ENCODE results near the gene SPTLC2.
"Not testable (repeated sequence)": the region's sequence is repeated elsewhere in the genome, so short reads cannot be mapped to it uniquely, and the experiment has no call there.

Gene SPTLC2

GRCh38 chr14:77557391-77557790 lies 59.0 kb downstream of the SPTLC2 start:
- Histone ChIP-seq H3K4me3 (ENCODE audit: low read length) (no peak overlapping the region), H3K9ac (ENCODE audit: low read length) (no peak overlapping the region), H3K9me3 (ENCODE audit: control insufficient read depth, low read length) (no peaks in the 10 kb centered on the region), H3K27me3 (ENCODE audit: control insufficient read depth, insufficient read depth, low read length) (no peaks in the 10 kb centered on the region), H3K4me1 (ENCODE audit: control insufficient read depth, insufficient read depth, low read length) (no peaks in the 10 kb centered on the region), H3K36me3 (ENCODE audit: control insufficient read depth, insufficient read depth, low read length) (peaks cover 11% of the 10 kb centered on the region)

- no peak overlapping the region for H3K4me3 ChIP-seq (ENCODE audit: low read length)
These were observed 59.5 kb downstream of the SPTLC2 start for GRCh38 chr14:77556946-77557345.

GRCh38 chr14:77554816-77555599 lies 61.4 kb downstream of the SPTLC2 start:
- Histone ChIP-seq H3K4me3 (ENCODE audit: low read length) (no peak overlapping the region), H3K9ac (ENCODE audit: low read length) (no peak overlapping the region), H3K4me1 (ENCODE audit: control insufficient read depth, insufficient read depth, low read length) (no peaks in the 10 kb centered on the region), H3K9me3 (ENCODE audit: control insufficient read depth, low read length) (no peaks in the 10 kb centered on the region), H3K27me3 (ENCODE audit: control insufficient read depth, insufficient read depth, low read length) (no peaks in the 10 kb centered on the region), H3K36me3 (ENCODE audit: control insufficient read depth, insufficient read depth, low read length) (peaks cover 11% of the 10 kb centered on the region)

More at GRCh38 chr14:77556946-77557345, 59.5 kb downstream of the SPTLC2 start:
- Histone ChIP-seq H3K27me3 (ENCODE audit: control insufficient read depth, insufficient read depth, low read length) (no peaks in the 10 kb centered on the region), H3K4me1 (ENCODE audit: control insufficient read depth, insufficient read depth, low read length) (no peaks in the 10 kb centered on the region), H3K9me3 (ENCODE audit: control insufficient read depth, low read length) (no peaks in the 10 kb centered on the region), H3K36me3 (ENCODE audit: control insufficient read depth, insufficient read depth, low read length) (peaks cover 11% of the 10 kb centered on the region), H3K9ac (ENCODE audit: low read length) (no peak overlapping the region)

GRCh38 chr14:77554207-77554606 lies 62.2 kb downstream of the SPTLC2 start:
- Histone ChIP-seq H3K36me3 (ENCODE audit: control insufficient read depth, insufficient read depth, low read length) (peaks cover 11% of the 10 kb centered on the region), H3K27me3 (ENCODE audit: control insufficient read depth, insufficient read depth, low read length) (no peaks in the 10 kb centered on the region), H3K9ac (ENCODE audit: low read length) (no peak overlapping the region), H3K4me1 (ENCODE audit: control insufficient read depth, insufficient read depth, low read length) (no peaks in the 10 kb centered on the region), H3K9me3 (ENCODE audit: control insufficient read depth, low read length) (no peaks in the 10 kb centered on the region), H3K4me3 (ENCODE audit: low read length) (no peak overlapping the region)

GRCh38 chr14:77549451-77549850 lies 67.0 kb downstream of the SPTLC2 start:
- no peaks in the 10 kb centered on the region for H3K27me3 ChIP-seq (ENCODE audit: control insufficient read depth, insufficient read depth, low read length)
- no peaks in the 10 kb centered on the region for H3K4me1 ChIP-seq (ENCODE audit: control insufficient read depth, insufficient read depth, low read length)
- no peaks in the 10 kb centered on the region for H3K36me3 ChIP-seq (ENCODE audit: control insufficient read depth, insufficient read depth, low read length)
- no peaks in the 10 kb centered on the region for H3K9me3 ChIP-seq (ENCODE audit: control insufficient read depth, low read length)
- no peak overlapping the region for H3K4me3 ChIP-seq (ENCODE audit: low read length)
- H3K9ac ChIP-seq (ENCODE audit: low read length), result no peak overlapping the region

GRCh38 chr14:77547512-77548180 lies 68.8 kb downstream of the SPTLC2 start:
- Histone ChIP-seq H3K4me1 (ENCODE audit: control insufficient read depth, insufficient read depth, low read length) (peaks cover 11% of the 10 kb centered on the region), H3K27me3 (ENCODE audit: control insufficient read depth, insufficient read depth, low read length) (no peaks in the 10 kb centered on the region), H3K4me3 (ENCODE audit: low read length) (no peak overlapping the region), H3K9me3 (ENCODE audit: control insufficient read depth, low read length) (no peaks in the 10 kb centered on the region), H3K9ac (ENCODE audit: low read length) (no peak overlapping the region), H3K36me3 (ENCODE audit: control insufficient read depth, insufficient read depth, low read length) (no peaks in the 10 kb centered on the region)

- H3K9ac ChIP-seq (ENCODE audit: low read length); H3K9me3 ChIP-seq (ENCODE audit: control insufficient read depth, low read length); H3K27me3 ChIP-seq (ENCODE audit: control insufficient read depth, insufficient read depth, low read length); H3K36me3 ChIP-seq (ENCODE audit: control insufficient read depth, insufficient read depth, low read length); H3K4me3 ChIP-seq (ENCODE audit: low read length): not testable (repeated sequence)
- peaks cover 11% of the 10 kb centered on the region for H3K4me1 ChIP-seq (ENCODE audit: control insufficient read depth, insufficient read depth, low read length)
These were observed 71.3 kb downstream of the SPTLC2 start for GRCh38 chr14:77545171-77545570.

- Histone ChIP-seq H3K9me3 (ENCODE audit: control insufficient read depth, low read length) (no peaks in the 10 kb centered on the region), H3K9ac (ENCODE audit: low read length) (no peak overlapping the region), H3K27me3 (ENCODE audit: control insufficient read depth, insufficient read depth, low read length) (no peaks in the 10 kb centered on the region), H3K36me3 (ENCODE audit: control insufficient read depth, insufficient read depth, low read length) (no peaks in the 10 kb centered on the region), H3K4me3 (ENCODE audit: low read length) (no peak overlapping the region), H3K4me1 (ENCODE audit: control insufficient read depth, insufficient read depth, low read length) (peaks cover 11% of the 10 kb centered on the region)
These were observed 71.9 kb downstream of the SPTLC2 start for GRCh38 chr14:77544571-77544970.

GRCh38 chr14:77543637-77544334 lies 72.7 kb downstream of the SPTLC2 start:
- peaks cover 11% of the 10 kb centered on the region for H3K4me1 ChIP-seq (ENCODE audit: control insufficient read depth, insufficient read depth, low read length)
- H3K9me3 ChIP-seq (ENCODE audit: control insufficient read depth, low read length), result no peaks in the 10 kb centered on the region
- no peak overlapping the region for H3K4me3 ChIP-seq (ENCODE audit: low read length)
- H3K36me3 ChIP-seq (ENCODE audit: control insufficient read depth, insufficient read depth, low read length), result no peaks in the 10 kb centered on the region
- H3K27me3 ChIP-seq (ENCODE audit: control insufficient read depth, insufficient read depth, low read length), result no peaks in the 10 kb centered on the region
- H3K9ac ChIP-seq (ENCODE audit: low read length), result no peak overlapping the region

GRCh38 chr14:77543240-77543551 lies 73.2 kb downstream of the SPTLC2 start:
- Histone ChIP-seq H3K27me3 (ENCODE audit: control insufficient read depth, insufficient read depth, low read length) (no peaks in the 10 kb centered on the region), H3K4me3 (ENCODE audit: low read length) (no peak overlapping the region), H3K9me3 (ENCODE audit: control insufficient read depth, low read length) (no peaks in the 10 kb centered on the region), H3K9ac (ENCODE audit: low read length) (no peak overlapping the region), H3K4me1 (ENCODE audit: control insufficient read depth, insufficient read depth, low read length) (peaks cover 11% of the 10 kb centered on the region), H3K36me3 (ENCODE audit: control insufficient read depth, insufficient read depth, low read length) (no peaks in the 10 kb centered on the region)

GRCh38 chr14:77542421-77543239 lies 73.8 kb downstream of the SPTLC2 start:
- H3K9me3 ChIP-seq (ENCODE audit: control insufficient read depth, low read length), result no peaks in the 10 kb centered on the region
- peaks cover 11% of the 10 kb centered on the region for H3K4me1 ChIP-seq (ENCODE audit: control insufficient read depth, insufficient read depth, low read length)
- H3K9ac ChIP-seq (ENCODE audit: low read length), result no peak overlapping the region
- no peaks in the 10 kb centered on the region for H3K27me3 ChIP-seq (ENCODE audit: control insufficient read depth, insufficient read depth, low read length)
- H3K36me3 ChIP-seq (ENCODE audit: control insufficient read depth, insufficient read depth, low read length), result no peaks in the 10 kb centered on the region
- no peak overlapping the region for H3K4me3 ChIP-seq (ENCODE audit: low read length)
